Neuronal stem cell (in vitro differentiated cells): Measurements from ENCODE around the gene LOXL3.
A peak's percentile ranks its signal among the peaks of the same experiment; 100 is the strongest.

Experiments used
- DNase-seq: peaks from one replicate; pipeline ENCODE4 v3.0.0-alpha.2; 2013; ENCODE audit warnings: low spot score
- H2AFZ ChIP-seq: one replicate; pipeline ENCODE4 v1.6.1; 2013; ENCODE audit warnings: mild to moderate bottlenecking, low read length, inconsistent platforms
- H2AK5ac ChIP-seq: 2 replicates; pipeline ENCODE4 v1.6.1; 2013; ENCODE audit warnings: low read depth, mild to moderate bottlenecking, inconsistent platforms, low read length, moderate library complexity, mixed read lengths
- H2BK120ac ChIP-seq: 2 replicates; pipeline ENCODE4 v1.6.1; 2013; ENCODE audit warnings: low read depth, mild to moderate bottlenecking, inconsistent platforms, low read length, moderate library complexity, mixed read lengths
- H2BK12ac ChIP-seq: one replicate; pipeline ENCODE4 v1.6.1; 2013; ENCODE audit warnings: low read length, inconsistent platforms
- H2BK15ac ChIP-seq: 2 replicates; pipeline ENCODE4 v1.6.1; 2013; ENCODE audit warnings: mild to moderate bottlenecking, low read length, inconsistent platforms, mixed read lengths
- H2BK5ac ChIP-seq: one replicate; pipeline ENCODE4 v1.6.1; 2013; ENCODE audit warnings: inconsistent platforms, mild to moderate bottlenecking, low read length, moderate library complexity
- H3K14ac ChIP-seq: one replicate; pipeline ENCODE4 v1.6.1; 2013; ENCODE audit warnings: low read length, inconsistent platforms
- H3K18ac ChIP-seq: 2 replicates; pipeline ENCODE4 v1.6.1; 2013; ENCODE audit warnings: low read length, inconsistent platforms
- H3K23ac ChIP-seq: 2 replicates; pipeline ENCODE4 v1.6.1; 2013; ENCODE audit warnings: low read depth, mild to moderate bottlenecking, mixed read lengths, low read length, inconsistent platforms; ENCODE audit not compliant: poor library complexity
- H3K27ac ChIP-seq: replicated peaks from 3 replicates; pipeline ENCODE4 v1.5.1; 2013; ENCODE audit warnings: low read length, inconsistent platforms
- H3K27me3 ChIP-seq, 3 experiments: 2 replicates each; pipeline ENCODE4 v1.6.1; 2013; ENCODE audit warnings: low read length in 3 of 3, mild to moderate bottlenecking in 2 of 3, inconsistent platforms in 1 of 3, low read depth in 1 of 3, mixed read lengths in 1 of 3, moderate library complexity in 1 of 3; ENCODE audit not compliant: control insufficient read depth in 3 of 3, insufficient read depth in 3 of 3
- H3K36me3 ChIP-seq, 2 donors: replicated peaks in 1 of 2; 2 replicates each; pipeline ENCODE4 v1.6.1; 2013; ENCODE audit warnings: low read length in 2 of 2; ENCODE audit not compliant: control insufficient read depth in 2 of 2, insufficient read depth in 2 of 2
- H3K4ac ChIP-seq: 2 replicates; pipeline ENCODE4 v1.6.1; 2013; ENCODE audit warnings: inconsistent platforms, mild to moderate bottlenecking, low read length, moderate library complexity
- H3K4me1 ChIP-seq, 2 donors: 1 replicate in 1 of 2; 2 replicates in 1 of 2; pipeline ENCODE4 v1.6.1; 2013; ENCODE audit warnings: low read length in 2 of 2, low read depth in 1 of 2; ENCODE audit not compliant: control insufficient read depth in 2 of 2, insufficient read depth in 1 of 2
- H3K4me2 ChIP-seq: one replicate; pipeline ENCODE4 v1.6.1; 2013; ENCODE audit warnings: mild to moderate bottlenecking, low read length, inconsistent platforms; ENCODE audit not compliant: insufficient read depth, poor library complexity, severe bottlenecking
- H3K4me3 ChIP-seq, 2 donors: 2 replicates each; pipeline ENCODE4 v1.5.1; 2013; ENCODE audit warnings: low read length in 2 of 2, mild to moderate bottlenecking in 2 of 2, inconsistent platforms in 1 of 2, moderate library complexity in 1 of 2
- H3K79me1 ChIP-seq: one replicate; pipeline ENCODE4 v1.6.1; 2013; ENCODE audit warnings: low read depth, mild to moderate bottlenecking, inconsistent platforms, low read length, moderate library complexity
- H3K9ac ChIP-seq: one replicate; pipeline ENCODE4 v1.6.1; 2013; ENCODE audit warnings: mild to moderate bottlenecking, low read depth, low read length, inconsistent platforms; ENCODE audit not compliant: poor library complexity
- H3K9me3 ChIP-seq, 2 donors: replicated peaks in 1 of 2; 2 replicates each; pipeline versions ENCODE3 to v1.6.1; 2013; ENCODE audit warnings: low read length in 2 of 2, mild to moderate bottlenecking in 2 of 2, inconsistent platforms in 1 of 2, low read depth in 1 of 2, mixed read lengths in 1 of 2, moderate library complexity in 1 of 2; ENCODE audit not compliant: control insufficient read depth in 2 of 2, insufficient read depth in 1 of 2
- H4K8ac ChIP-seq: one replicate; pipeline ENCODE4 v1.6.1; 2013; ENCODE audit warnings: low read depth, mild to moderate bottlenecking, inconsistent platforms, low read length, moderate library complexity
- H4K91ac ChIP-seq: one replicate; pipeline ENCODE4 v1.6.1; 2013; ENCODE audit warnings: low read length, low read depth, mild to moderate bottlenecking, inconsistent platforms; ENCODE audit not compliant: poor library complexity
- WGBS, 2 donors: extraction: QIAGEN DNeasy Blood & Tissue Kit; methylation state at CpG; one replicate each; pipeline ENCODE4 v1.1.7; 2013; ENCODE audit warnings: missing lambda C conversion rate in 2 of 2, mixed read lengths in 1 of 2; ENCODE audit not compliant: insufficient read length in 2 of 2, insufficient replicate concordance in 1 of 2; ENCODE audit errors: extremely low coverage in 2 of 2; 5-methylcytosine and 5-hydroxymethylcytosine counted together

Gene LOXL3

GRCh38 chr2:74529357-74530238 is 24.1 kb downstream of the LOXL3 start, which contains the start of the genes AUP1 and HTRA2:
TSS of gene AUP1 (minus strand) at chr2:74529706. CDS start at chr2:74529629, 77 bp downstream.
TSS of gene HTRA2 (plus strand) at chr2:74529933. CDS start at chr2:74530007, 74 bp downstream.
- no peak within 1 kb of the TSS for H2BK120ac ChIP-seq
- H3K27ac ChIP-seq: no peak within 1 kb of the TSS
- no peak within 1 kb of the TSS for H4K8ac ChIP-seq

GRCh38 chr2:74528600-74529356 is 25.0 kb downstream of the LOXL3 start:
- H3K4ac ChIP-seq: no peak overlapping the region
- no peak overlapping the region for H4K8ac ChIP-seq
- peak overlapping the region; percentile 70 for H2BK5ac ChIP-seq
- peak overlapping the region; percentile 59 for H2AK5ac ChIP-seq
- H3K27me3 ChIP-seq: no peaks in the 10 kb centered on the region
- no peak overlapping the region for H3K27ac ChIP-seq
- peak overlapping the region; percentile 94 for H3K18ac ChIP-seq
- no peak overlapping the region for H3K14ac ChIP-seq
- no CpG with 5 or more reads among the region's 29 CpGs for WGBS, 2 donors
- H3K4me1 ChIP-seq: peaks cover 11 to 17% of the 10 kb centered on the region in 2 donors
- peak overlapping the region; percentile 40 for H2BK15ac ChIP-seq
- peak overlapping the region; percentile 72 to 95 for H3K4me3 ChIP-seq
- peak overlapping the region; percentile 66 for H3K4me2 ChIP-seq
- H3K23ac ChIP-seq: no peak overlapping the region
- H3K9me3 ChIP-seq: peaks cover 0 to 2% of the 10 kb centered on the region in 2 donors
- peaks cover 37 to 61% of the 10 kb centered on the region in 2 donors for H3K36me3 ChIP-seq
- H2BK120ac ChIP-seq: no peak overlapping the region
- H3K9ac ChIP-seq: peak overlapping the region; percentile 95
- no peak overlapping the region for H4K91ac ChIP-seq
- DNase-seq: no peak
- peak overlapping the region; percentile 11 for H2BK12ac ChIP-seq
- peak overlapping the region; percentile 97 for H2AFZ ChIP-seq
- peaks cover 5% of the 10 kb centered on the region for H3K79me1 ChIP-seq

More at GRCh38 chr2:74529357-74530238, 24.1 kb downstream of the LOXL3 start, which contains the start of the genes AUP1 and HTRA2:
- Histone ChIP-seq H3K9me3 (peaks cover 0 to 2% of the 10 kb centered on the region in 2 donors), H3K18ac (peak within 1 kb of the TSS; percentile 95), H3K4me2 (peak within 1 kb of the TSS; percentile 81), H2BK5ac (peak within 1 kb of the TSS; percentile 89), H2BK15ac (peak within 1 kb of the TSS; percentile 40), H3K9ac (peak within 1 kb of the TSS; percentile 95), H3K23ac (peak within 1 kb of the TSS; percentile 90), H3K4me3 (peak within 1 kb of the TSS; percentile 72 to 95), H3K4ac (no peak within 1 kb of the TSS), H2AFZ (peak within 1 kb of the TSS; percentile 97), H4K91ac (no peak within 1 kb of the TSS), H3K79me1 (peaks cover 5% of the 10 kb centered on the region), H3K4me1 (peaks cover 11 to 17% of the 10 kb centered on the region in 2 donors), H3K14ac (peak within 1 kb of the TSS; percentile 73), H3K36me3 (peaks cover 40 to 69% of the 10 kb centered on the region in 2 donors), H2AK5ac (peak within 1 kb of the TSS; percentile 59), H3K27me3 (no peaks in the 10 kb centered on the region), H2BK12ac (peak within 1 kb of the TSS; percentile 11)
- WGBS, 2 donors: no CpG with 5 or more reads among the region's 87 CpGs
- peak; percentile 97 for DNase-seq

GRCh38 chr2:74527741-74528140 is 26.0 kb downstream of the LOXL3 start:
- no peak overlapping the region for H3K9ac ChIP-seq

More at GRCh38 chr2:74527741-74528140, 26.0 kb downstream of the LOXL3 start:
- Histone ChIP-seq H3K4me2 (no peak overlapping the region), H3K4ac (no peak overlapping the region), H2BK15ac (no peak overlapping the region), H4K91ac (no peak overlapping the region), H2BK12ac (no peak overlapping the region), H2AFZ (no peak overlapping the region), H3K23ac (no peak overlapping the region), H3K9me3 (peaks cover 0 to 2% of the 10 kb centered on the region in 2 donors), H3K79me1 (peaks cover 5% of the 10 kb centered on the region), H2BK120ac (no peak overlapping the region), H3K36me3 (peaks cover 33 to 51% of the 10 kb centered on the region in 2 donors), H3K4me1 (peaks cover 11 to 17% of the 10 kb centered on the region in 2 donors), H4K8ac (no peak overlapping the region), H3K27me3 (peaks cover 0 to 6% (median 0%) of the 10 kb centered on the region in 3 experiments), H3K27ac (no peak overlapping the region), H3K4me3 (peak overlapping the region in 1 of 2 donors; percentile 72), H3K18ac (no peak overlapping the region), H2BK5ac (no peak overlapping the region), H2AK5ac (no peak overlapping the region), H3K14ac (no peak overlapping the region)
- no peak for DNase-seq
- no CpG with 5 or more reads among the region's 9 CpGs for WGBS, 2 donors
